ENCODE results near the gene NPRL2.

GRCh38 chr3:50392101-50392715 lies 41.6 kb upstream of the NPRL2 start:
- TF ChIP-seq EZH2 (IDR thresholded peaks at IDR 0.05; ENCODE audit: insufficient read depth, poor library complexity, severe bottlenecking), result no peak
- TF ChIP-seq EZH2phosphoT487 (IDR thresholded peaks at IDR 0.05; ENCODE audit: insufficient read depth, low read depth), result no peak
